Epithelial cell of prostate (primary cell): ENCODE results near the gene NEDD1.

Experiments
- DNase-seq: peaks from one replicate; pipeline ENCODE4 v3.0.0-alpha.2; 2011; ENCODE audit warnings: low read depth, low spot score
- H3K27ac ChIP-seq: fragments of 450-650 bp; 2 replicates; pipeline ENCODE4 v1.5.1; 2017; ENCODE audit warnings: mild to moderate bottlenecking

The NEDD1 gene

DNA sequence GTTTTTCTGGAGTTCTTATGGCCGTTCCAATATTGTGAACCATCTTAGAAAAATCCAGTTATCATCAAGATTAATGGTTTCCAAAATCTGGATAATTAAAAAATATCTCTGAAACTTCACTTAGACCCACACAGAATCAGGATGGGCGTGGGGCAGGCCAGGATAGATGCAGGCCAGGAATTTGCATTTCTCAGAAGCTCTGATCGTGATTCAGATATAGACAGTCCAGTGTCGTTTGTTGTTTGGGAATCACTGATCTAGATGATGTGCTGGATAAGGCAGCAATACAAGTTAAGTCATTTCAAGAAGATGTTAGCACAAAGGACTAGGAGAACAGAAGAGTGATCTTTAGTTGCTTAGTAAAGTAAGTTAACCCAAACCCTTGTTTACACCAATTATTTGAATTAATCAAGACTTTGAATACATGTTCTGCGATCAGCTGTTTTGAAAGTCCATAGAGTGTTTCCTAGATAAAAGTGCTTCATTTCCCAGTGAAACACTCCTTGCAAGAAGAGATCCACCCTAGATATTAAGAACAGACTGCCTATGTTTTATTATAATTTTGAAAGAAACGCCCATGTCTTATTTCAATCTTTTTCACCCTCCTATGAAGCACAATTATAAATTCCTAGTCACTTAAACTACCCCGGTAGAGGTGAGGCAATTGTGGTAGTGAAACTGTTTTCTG, 90.9 kb downstream of the NEDD1 start:
- DNase-seq, result no peak
- H3K27ac ChIP-seq, result no peak overlapping the region

DNA sequence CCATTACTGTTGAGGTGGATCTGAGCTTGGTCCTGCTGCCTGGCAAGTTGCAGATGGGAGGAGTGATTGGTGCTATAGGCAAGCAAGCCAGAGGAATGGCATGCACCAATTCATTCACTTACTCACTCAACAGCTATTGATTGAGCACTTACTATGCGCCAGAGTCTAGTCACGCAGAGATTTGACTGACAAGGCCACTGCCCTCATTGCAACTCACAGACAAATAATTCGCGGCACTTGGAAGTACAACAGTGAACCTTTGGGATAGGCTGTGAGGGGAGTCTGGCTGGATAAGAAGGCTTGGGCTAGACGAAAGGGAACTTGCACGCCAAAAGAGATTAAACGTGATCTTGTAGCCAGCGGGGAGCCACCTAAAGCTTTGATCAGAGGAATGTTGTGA, 96.2 kb downstream of the NEDD1 start:
- DNase-seq, result no peak
- no peak overlapping the region for H3K27ac ChIP-seq
